Neural cell (in vitro differentiated cells): ENCODE results near the gene FLYWCH2. TPM values are rescaled to one million over a fixed set of nuclear protein-coding genes. Genes with fewer than 3 reads are reported as not detected.

Source experiments
- H2AFZ ChIP-seq: fragments of 200-600, 300-800 bp; sonication (generic), shearing (Covaris generic); 2 replicates; pipeline ENCODE4 v1.6.0; 2014; ENCODE audit warnings: low read depth, mild to moderate bottlenecking, antibody characterized with exemption, low read length, moderate library complexity
- H3F3A ChIP-seq: fragments of 200-600 bp; shearing (Covaris generic); 2 replicates; pipeline ENCODE4 v1.6.1; 2016; ENCODE audit warnings: mild to moderate bottlenecking, moderate library complexity, mixed read lengths, antibody characterized with exemption, low read length; ENCODE audit not compliant: insufficient read depth, poor library complexity, severe bottlenecking
- H3K27ac ChIP-seq: fragments of 200-600, 300-800 bp; sonication (generic), shearing (Covaris generic); 2 replicates; pipeline ENCODE4 v1.5.1; 2014; ENCODE audit warnings: mild to moderate bottlenecking, low read length, moderate library complexity
- H3K27me3 ChIP-seq: fragments of 300-800, 200-600 bp; sonication (generic), shearing (Covaris generic); 2 replicates; pipeline ENCODE4 v1.6.0; 2014; ENCODE audit warnings: mild to moderate bottlenecking, low read depth, low read length, moderate library complexity; ENCODE audit not compliant: insufficient read depth
- H3K36me3 ChIP-seq: fragments of 300-800, 200-600 bp; sonication (generic), shearing (Covaris generic); 2 replicates; pipeline ENCODE4 v1.5.1; 2014; ENCODE audit warnings: mild to moderate bottlenecking, antibody characterized with exemption, low read length, moderate library complexity; ENCODE audit not compliant: insufficient read depth
- H3K4me2 ChIP-seq: fragments of 300-800, 200-600 bp; sonication (generic), shearing (Covaris generic); 2 replicates; pipeline ENCODE4 v1.6.0; 2014; ENCODE audit warnings: mild to moderate bottlenecking, low read length
- H3K4me3 ChIP-seq: fragments of 300-800, 200-600 bp; sonication (generic), shearing (Covaris generic); 2 replicates; pipeline ENCODE4 v1.5.1; 2014; ENCODE audit warnings: mild to moderate bottlenecking, low read length, moderate library complexity
- H3K79me2 ChIP-seq: fragments of 200-600 bp; shearing (Covaris generic); replicated peaks from 2 replicates; pipeline ENCODE4 v1.6.0; 2014; ENCODE audit warnings: mild to moderate bottlenecking, low read length, moderate library complexity; ENCODE audit not compliant: insufficient read depth
- H3K9ac ChIP-seq: fragments of 300-800, 200-600 bp; sonication (generic), shearing (Covaris generic); 2 replicates; pipeline ENCODE4 v1.6.1; 2016; ENCODE audit warnings: mild to moderate bottlenecking, low read length, mixed read lengths
- H3K9me2 ChIP-seq: fragments of 200-600 bp; shearing (Covaris generic); 2 replicates; pipeline ENCODE4 v1.6.1; 2016; ENCODE audit warnings: mild to moderate bottlenecking, low read length, mixed read lengths; ENCODE audit not compliant: insufficient read depth
- H3K9me3 ChIP-seq: fragments of 200-600, 300-800 bp; sonication (generic), shearing (Covaris generic); 2 replicates; pipeline ENCODE4 v1.6.1; 2016; ENCODE audit warnings: mild to moderate bottlenecking, mixed run types, low read length, moderate library complexity, mixed read lengths
- H4K20me1 ChIP-seq: fragments of 200-600 bp; shearing (Covaris generic); 2 replicates; pipeline ENCODE4 v1.6.1; 2016; ENCODE audit warnings: mild to moderate bottlenecking, mixed run types; ENCODE audit not compliant: insufficient read depth
- CTCF ChIP-seq: fragments of 450-650 bp; IDR thresholded peaks from 2 replicates; pipeline ENCODE4 v1.5.1; 2014; ENCODE audit warnings: antibody characterized with exemption, mild to moderate bottlenecking, moderate library complexity; ENCODE audit not compliant: poor library complexity, severe bottlenecking
- EP300 ChIP-seq: fragments of 450-650 bp; conservative IDR thresholded peaks from 2 replicates; pipeline ENCODE4 v1.6.1; 2014; ENCODE audit warnings: antibody characterized with exemption, mild to moderate bottlenecking, moderate library complexity; ENCODE audit not compliant: poor library complexity, severe bottlenecking
- EZH2 ChIP-seq: fragments of 200-600, 300-800 bp; shearing (Covaris generic), sonication (generic); IDR thresholded peaks from 2 replicates; pipeline ENCODE4 v1.6.1; 2014; ENCODE audit warnings: antibody characterized with exemption, low read length, borderline replicate concordance, mild to moderate bottlenecking; ENCODE audit not compliant: insufficient read depth, poor library complexity, severe bottlenecking
- MXI1 ChIP-seq: fragments of 450-650 bp; conservative IDR thresholded peaks from 2 replicates; pipeline ENCODE4 v1.6.1; 2014; ENCODE audit warnings: antibody characterized with exemption, mild to moderate bottlenecking; ENCODE audit not compliant: poor library complexity, severe bottlenecking
- POLR2AphosphoS5 ChIP-seq: IDR thresholded peaks from 2 replicates; pipeline ENCODE4 v1.6.1; 2012
- RAD21 ChIP-seq: fragments of 450-650 bp; conservative IDR thresholded peaks from 2 replicates; pipeline ENCODE4 v1.6.1; 2014; ENCODE audit warnings: antibody characterized with exemption, mild to moderate bottlenecking, moderate library complexity
- REST ChIP-seq: IDR thresholded peaks from 2 replicates; pipeline ENCODE4 v1.6.1; 2012; ENCODE audit warnings: borderline replicate concordance
- SMC3 ChIP-seq: fragments of 450-650 bp; conservative IDR thresholded peaks from 2 replicates; pipeline ENCODE4 v1.6.1; 2014; ENCODE audit warnings: antibody characterized with exemption, mild to moderate bottlenecking, moderate library complexity; ENCODE audit not compliant: poor library complexity
- TAF1 ChIP-seq: IDR thresholded peaks from 2 replicates; pipeline ENCODE4 v1.6.1; 2012; ENCODE audit warnings: low read depth
- polyA plus RNA-seq: library from polyadenylated mRNA; depleted of rRNA; stranded (reverse); fragments of >200 nt; gene quantifications from 2 replicates; pipeline ENCODE4 v1.2.3, GENCODE V29; 2014

The FLYWCH2 gene
- polyA plus RNA-seq, 1 donor from 2014 or later, result 193 TPM

- Histone ChIP-seq H3K4me3 (peak overlapping the region; percentile 71), H3K79me2 (no peaks in the 10 kb centered on the region), H3K27me3 (peaks cover 25% of the 10 kb centered on the region), H3K9me3 (no peaks in the 10 kb centered on the region), H3K9me2 (no peaks in the 10 kb centered on the region), H3K36me3 (no peaks in the 10 kb centered on the region), H2AFZ (peak overlapping the region; percentile 52), H3K27ac (peak overlapping the region; percentile 63), H4K20me1 (no peaks in the 10 kb centered on the region), H3K4me2 (peak overlapping the region; percentile 57), H3F3A (no peaks in the 10 kb centered on the region), H3K9ac (peak overlapping the region; percentile 76)
- TF ChIP-seq RAD21, result no peak
- no peak for TF ChIP-seq CTCF
- no peak for TF ChIP-seq POLR2AphosphoS5
- no peak for TF ChIP-seq EP300
- no peak for TF ChIP-seq MXI1
Measured at GRCh38 chr16:2867661-2867986, 15.4 kb upstream of the FLYWCH2 start.

- Histone ChIP-seq H2AFZ (peak overlapping the region; percentile 52), H4K20me1 (no peaks in the 10 kb centered on the region), H3F3A (no peaks in the 10 kb centered on the region), H3K9me2 (no peaks in the 10 kb centered on the region), H3K36me3 (no peaks in the 10 kb centered on the region), H3K9me3 (no peaks in the 10 kb centered on the region), H3K4me3 (peak overlapping the region; percentile 71), H3K27ac (peak overlapping the region; percentile 63), H3K27me3 (peaks cover 27% of the 10 kb centered on the region), H3K79me2 (no peaks in the 10 kb centered on the region), H3K4me2 (peak overlapping the region; percentile 57), H3K9ac (peak overlapping the region; percentile 76)
- peak; percentile 60 for TF ChIP-seq REST
- TF ChIP-seq EP300, result peak; percentile 57
- TF ChIP-seq TAF1, result peak; percentile 53
- peak; percentile 61 for TF ChIP-seq MXI1
- TF ChIP-seq RAD21, result peak; percentile 90
- TF ChIP-seq CTCF, result peak; percentile 96
- TF ChIP-seq SMC3, result peak; percentile 86
- no peak for TF ChIP-seq EZH2
- peak; percentile 71 for TF ChIP-seq POLR2AphosphoS5
Measured at GRCh38 chr16:2867987-2868789, 14.8 kb upstream of the FLYWCH2 start.
